Nephron progenitor cell (in vitro differentiated cells): ENCODE measurements around the gene ARHGAP26.

Experiments
- DNase-seq: peaks from one replicate; pipeline ENCODE4 v3.0.0; 2021
- H3K27ac Mint-ChIP-seq: 2 replicates; pipeline ENCODE4 v1.8.0; 2021; ENCODE audit warnings: mild to moderate bottlenecking, moderate library complexity, mixed read lengths
- H3K27me3 Mint-ChIP-seq: 2 replicates; pipeline ENCODE4 v1.8.0; 2021; ENCODE audit warnings: mild to moderate bottlenecking, low read depth, mixed read lengths; ENCODE audit not compliant: poor library complexity
- H3K36me3 Mint-ChIP-seq: 2 replicates; pipeline ENCODE4 v1.8.0; 2021; ENCODE audit warnings: low read depth, mixed read lengths
- H3K4me1 Mint-ChIP-seq: 2 replicates; pipeline ENCODE4 v1.8.0; 2021; ENCODE audit warnings: mixed read lengths
- H3K4me3 Mint-ChIP-seq: 2 replicates; pipeline ENCODE4 v1.8.0; 2021; ENCODE audit warnings: mild to moderate bottlenecking, moderate library complexity, mixed read lengths
- H3K9me3 Mint-ChIP-seq: 2 replicates; pipeline ENCODE4 v1.8.0; 2021; ENCODE audit warnings: mild to moderate bottlenecking, moderate library complexity, mixed read lengths
- CTCF ChIP-seq: fragments of 200-600 bp; sonication (generic); IDR thresholded peaks from 2 replicates; pipeline ENCODE4 v1.5.0; 2021; ENCODE audit warnings: antibody characterized with exemption

Gene ARHGAP26

GRCh38 chr5:143053780-143054179 lies 283.6 kb downstream of the ARHGAP26 start:
- H3K9me3 Mint-ChIP-seq: no peaks in the 10 kb centered on the region
- H3K36me3 Mint-ChIP-seq: no peaks in the 10 kb centered on the region
- H3K27me3 Mint-ChIP-seq: peaks cover 5% of the 10 kb centered on the region
- H3K27ac Mint-ChIP-seq: no peak overlapping the region
- no peak overlapping the region for H3K4me3 Mint-ChIP-seq
- peaks cover 70% of the 10 kb centered on the region for H3K4me1 Mint-ChIP-seq
- DNase-seq: no peak
- TF ChIP-seq CTCF: no peak

GRCh38 chr5:143054480-143054941 lies 284.3 kb downstream of the ARHGAP26 start:
- Mint-ChIP-seq H3K9me3 (no peaks in the 10 kb centered on the region), H3K4me1 (peaks cover 75% of the 10 kb centered on the region), H3K4me3 (no peak overlapping the region), H3K36me3 (no peaks in the 10 kb centered on the region), H3K27ac (no peak overlapping the region), H3K27me3 (peaks cover 5% of the 10 kb centered on the region)
- TF ChIP-seq CTCF: no peak
- DNase-seq: no peak

- H3K9me3 Mint-ChIP-seq: no peaks in the 10 kb centered on the region
These were observed 285.6 kb downstream of the ARHGAP26 start for GRCh38 chr5:143055596-143056338.

GRCh38 chr5:143056339-143056704 lies 286.1 kb downstream of the ARHGAP26 start:
- no peak for TF ChIP-seq CTCF
- no peak overlapping the region for H3K27ac Mint-ChIP-seq
- no peak for DNase-seq
- H3K4me3 Mint-ChIP-seq: no peak overlapping the region
- no peaks in the 10 kb centered on the region for H3K9me3 Mint-ChIP-seq
- H3K36me3 Mint-ChIP-seq: no peaks in the 10 kb centered on the region
- peaks cover 85% of the 10 kb centered on the region for H3K4me1 Mint-ChIP-seq
- no peaks in the 10 kb centered on the region for H3K27me3 Mint-ChIP-seq

More at GRCh38 chr5:143055596-143056338, 285.6 kb downstream of the ARHGAP26 start:
- H3K4me3 Mint-ChIP-seq: no peak overlapping the region
- TF ChIP-seq CTCF: no peak
- H3K36me3 Mint-ChIP-seq: no peaks in the 10 kb centered on the region
- no peaks in the 10 kb centered on the region for H3K27me3 Mint-ChIP-seq
- H3K4me1 Mint-ChIP-seq: peaks cover 83% of the 10 kb centered on the region
- no peak for DNase-seq
- no peak overlapping the region for H3K27ac Mint-ChIP-seq

GRCh38 chr5:143056792-143057579 lies 286.8 kb downstream of the ARHGAP26 start:
- Mint-ChIP-seq H3K4me1 (peaks cover 85% of the 10 kb centered on the region), H3K4me3 (no peak overlapping the region), H3K27me3 (no peaks in the 10 kb centered on the region), H3K27ac (peak overlapping the region; percentile 89), H3K9me3 (no peaks in the 10 kb centered on the region), H3K36me3 (no peaks in the 10 kb centered on the region)
- TF ChIP-seq CTCF: no peak
- DNase-seq: no peak
